ENCODE data around the gene TAL1.

The TAL1 gene

GRCh38 chr1:47241114-47242113, 9.4 kb upstream of the TAL1 start:
- Mint-ChIP-seq H3K27me3 (ENCODE audit: low read depth) (peaks cover 85% of the 10 kb centered on the region), H3K27ac (no peak overlapping the region), H3K4me1 (no peaks in the 10 kb centered on the region), H3K9me3 (no peaks in the 10 kb centered on the region), H3K4me3 (no peak overlapping the region), H3K36me3 (ENCODE audit: low read depth) (no peaks in the 10 kb centered on the region)
- TF ChIP-seq CTCF (IDR thresholded peaks at IDR 0.05; ENCODE audit: unreplicated experiment in 3 of 3) = no peak

GRCh38 chr1:47238935-47239592, 7.0 kb upstream of the TAL1 start:
- Mint-ChIP-seq H3K27me3 (ENCODE audit: low read depth) (peaks cover 91% of the 10 kb centered on the region), H3K4me3 (no peak overlapping the region), H3K9me3 (no peaks in the 10 kb centered on the region), H3K27ac (no peak overlapping the region), H3K4me1 (no peaks in the 10 kb centered on the region), H3K36me3 (ENCODE audit: low read depth) (no peaks in the 10 kb centered on the region)
- TF ChIP-seq CTCF (IDR thresholded peaks at IDR 0.05; ENCODE audit: unreplicated experiment in 3 of 3) = no peak

- no peak for TF ChIP-seq CTCF (IDR thresholded peaks at IDR 0.05; ENCODE audit: unreplicated experiment in 3 of 3)
- peaks cover 7% of the 10 kb centered on the region for H3K9me3 Mint-ChIP-seq
- H3K27ac Mint-ChIP-seq = no peak overlapping the region
- H3K4me3 Mint-ChIP-seq = peak overlapping the region in 1 of 3 experiments; percentile 41
- peaks cover 15% of the 10 kb centered on the region for H3K4me1 Mint-ChIP-seq
- H3K36me3 Mint-ChIP-seq (ENCODE audit: low read depth) = no peaks in the 10 kb centered on the region
- H3K27me3 Mint-ChIP-seq (ENCODE audit: low read depth) = peaks cover 94% of the 10 kb centered on the region
Measured at GRCh38 chr1:47235806-47236205, 3.8 kb upstream of the TAL1 start.

- Mint-ChIP-seq H3K27me3 (ENCODE audit: low read depth) (peaks cover 94% of the 10 kb centered on the region), H3K36me3 (ENCODE audit: low read depth) (no peaks in the 10 kb centered on the region), H3K4me3 (no peak overlapping the region), H3K4me1 (peaks cover 15% of the 10 kb centered on the region), H3K27ac (no peak overlapping the region), H3K9me3 (peaks cover 7% of the 10 kb centered on the region)
- TF ChIP-seq CTCF (IDR thresholded peaks at IDR 0.05; ENCODE audit: unreplicated experiment in 3 of 3) = no peak
Measured at GRCh38 chr1:47235241-47235681, 3.2 kb upstream of the TAL1 start.

GRCh38 chr1:47233186-47233585, 1.2 kb upstream of the TAL1 start:
- H3K4me1 Mint-ChIP-seq = peaks cover 21% of the 10 kb centered on the region
- H3K27me3 Mint-ChIP-seq (ENCODE audit: low read depth) = peaks cover 99% of the 10 kb centered on the region
- no peak overlapping the region for H3K27ac Mint-ChIP-seq
- peak overlapping the region; percentile 26 to 66 (median 63) for H3K4me3 Mint-ChIP-seq
- no peak for TF ChIP-seq CTCF (IDR thresholded peaks at IDR 0.05; ENCODE audit: unreplicated experiment in 3 of 3)
- H3K9me3 Mint-ChIP-seq = peaks cover 7% of the 10 kb centered on the region
- H3K36me3 Mint-ChIP-seq (ENCODE audit: low read depth) = no peaks in the 10 kb centered on the region

Measured in nephron (organoid).